HepG2 (cell line): Measurements from ENCODE around the gene PMAIP1. TPM values are rescaled to one million over a fixed set of nuclear protein-coding genes. Genes with fewer than 3 reads are reported as not detected.

ENCODE experiments used
- ATAC-seq: fragments of 200-7000 bp; cut with Tn5 transposase; 3 replicates; pipeline ENCODE4 v1.9.1; 2020; ENCODE audit warnings: mild to moderate bottlenecking, moderate library complexity
- BruUV-seq: library from RNA; stranded (reverse); fragments of 400-500 nt; replicated peaks from 2 replicates; lab custom pipeline; 2021; lab: Mats Ljungman, UMichigan
- CTCF ChIA-PET: fragments of 300-600 bp; formaldehyde crosslinking; extraction: SDS; loops from one replicate; lab custom pipeline; 2021; ENCODE audit warnings: low total read pairs, inconsistent platforms, low intra/inter-chr PET ratio; lab: Yijun Ruan, JAX
- POLR2A ChIA-PET: fragments of 350-600 bp; sonication (Branson Sonifier 250); formaldehyde crosslinking; loops from one replicate; lab custom pipeline; 2020; ENCODE audit warnings: antibody characterized with exemption, inconsistent platforms; lab: Yijun Ruan, JAX
- DNase-seq: peaks from one replicate; pipeline ENCODE4 v3.0.0-alpha.2; 2015; ENCODE audit warnings: low spot score
- FAIRE-seq: peaks from 3 replicates; lab custom pipeline; 2011; peaks lifted over from hg19 to GRCh38; lab: Jason Lieb, UNC
- H2AFZ ChIP-seq: one replicate; pipeline ENCODE4 v1.6.1; 2011; ENCODE audit warnings: low read length, inconsistent platforms
- H3K27ac ChIP-seq: fragments of 300-600 bp; 3 replicates; pipeline ENCODE4 v1.8.0; 2011; ENCODE audit warnings: mixed run types, mild to moderate bottlenecking, mixed read lengths, low read length, inconsistent platforms; ENCODE audit not compliant: insufficient read depth; ENCODE audit errors: extremely low read length
- H3K27me3 ChIP-seq, 2 experiments: fragments of 200-600 bp in 1 of 2; 2 replicates in 1 of 2; 3 replicates in 1 of 2; pipeline versions ENCODE4 v1.6.0 to v1.8.0; 2011; ENCODE audit warnings: low read length in 2 of 2, mild to moderate bottlenecking in 2 of 2, moderate library complexity in 2 of 2, inconsistent platforms in 1 of 2; ENCODE audit not compliant: insufficient read depth in 2 of 2, control insufficient read depth in 1 of 2
- H3K36me3 ChIP-seq, 2 experiments: fragments of 200-600 bp in 1 of 2; replicated peaks in 1 of 2; 2 replicates in 1 of 2; 3 replicates in 1 of 2; pipeline versions ENCODE4 v1.5.1 to v1.8.0; 2011; ENCODE audit warnings: low read length in 2 of 2, inconsistent platforms in 1 of 2; ENCODE audit not compliant: insufficient read depth in 2 of 2, control insufficient read depth in 1 of 2
- H3K4me1 ChIP-seq: 2 replicates; pipeline ENCODE4 v1.5.1; 2012; ENCODE audit warnings: low read length, inconsistent platforms; ENCODE audit not compliant: insufficient read depth
- H3K4me2 ChIP-seq: 2 replicates; pipeline ENCODE4 v1.6.0; 2011; ENCODE audit warnings: low read depth, low read length, inconsistent platforms
- H3K4me3 ChIP-seq, 3 experiments: fragments of 200-600 bp in 1 of 3; sonication (generic), shearing (Covaris generic) in 1 of 3; replicated peaks in 1 of 3; 2 replicates each; pipeline ENCODE4 v1.5.1; 2011 to 2016; ENCODE audit warnings: low read length in 3 of 3, inconsistent platforms in 2 of 3, low read depth in 2 of 3, mild to moderate bottlenecking in 2 of 3, control low read depth in 1 of 3, mixed read lengths in 1 of 3; ENCODE audit not compliant: insufficient read depth in 1 of 3
- H3K79me2 ChIP-seq: one replicate; pipeline ENCODE4 v1.6.1; 2011; ENCODE audit warnings: low read length, inconsistent platforms; ENCODE audit not compliant: insufficient read depth
- H3K9ac ChIP-seq: 2 replicates; pipeline ENCODE4 v1.6.0; 2011; ENCODE audit warnings: mild to moderate bottlenecking, low read depth, low read length, inconsistent platforms; ENCODE audit not compliant: insufficient read depth
- H3K9me3 ChIP-seq: 2 replicates; pipeline ENCODE4 v1.5.1; 2012; ENCODE audit warnings: mild to moderate bottlenecking, low read length
- H4K20me1 ChIP-seq: 2 replicates; pipeline ENCODE4 v1.6.0; 2011; ENCODE audit warnings: inconsistent platforms, mild to moderate bottlenecking, low read length, moderate library complexity; ENCODE audit not compliant: insufficient read depth
- CEBPB ChIP-seq: IDR thresholded peaks from 2 replicates; pipeline ENCODE4 v1.6.1; 2011; ENCODE audit warnings: low read depth, low read length, improper control_type of control experiment, borderline replicate concordance
- CREB1 ChIP-seq, 2 experiments: fragments of 450-650 bp in 1 of 2; IDR thresholded peaks; 2 replicates each; pipeline ENCODE4 v1.6.1; 2016 to 2017; ENCODE audit warnings: control low read depth in 1 of 2, mild to moderate bottlenecking in 1 of 2, missing compliant biosample characterization in 1 of 2, missing genetic modification characterization in 1 of 2
- HNRNPLL ChIP-seq: fragments of 200-400 bp; formaldehyde crosslinking; IDR thresholded peaks from 2 replicates; pipeline ENCODE4 v1.6.1; 2017; ENCODE audit warnings: mild to moderate bottlenecking, low read depth, low read length; ENCODE audit not compliant: poor library complexity, severe bottlenecking
- MZF1 ChIP-seq: sonication (generic); formaldehyde crosslinking; IDR thresholded peaks from 2 replicates; pipeline ENCODE4 v1.8.1; 2023; ENCODE audit warnings: mild to moderate bottlenecking, missing genetic modification reagents, borderline replicate concordance
- PAX8 ChIP-seq: sonication (generic); formaldehyde crosslinking; IDR thresholded peaks from 2 replicates; pipeline ENCODE4 v1.8.0; 2022; ENCODE audit warnings: mild to moderate bottlenecking, missing genetic modification reagents, borderline replicate concordance
- WGBS: methylation state at CpG from one replicate; pipeline ENCODE4 v1.1.6; 2017; ENCODE audit warnings: low lambda C conversion rate; 5-methylcytosine and 5-hydroxymethylcytosine counted together
- in situ Hi-C: cut with HindIII; loops from 2 replicates; pipeline ENCODE4 v1.10.0; 2017; ENCODE audit warnings: low pct_unique_long_range_greater_than_20kb; ENCODE audit not compliant: extremely low pct_ligation_motif_present
- intact Hi-C: fragments of 100-400 bp; cut with micrococcal nuclease; formaldehyde crosslinking; loops from one replicate; pipeline ENCODE4 v1.10.0; 2022; ENCODE audit not compliant: unreplicated experiment
- polyA plus RNA-seq, 8 experiments: library from polyadenylated mRNA; depleted of rRNA in 3 of 8; stranded (reverse) in 7 of 8; unstranded in 1 of 8; fragments of >200 nt; fragmentation: Illumina TruSeq in 4 of 8; extraction: Trizol in 4 of 8; gene quantifications; 2 replicates each; pipeline versions ENCODE4 v1.2.1 to v1.2.3, GENCODE V29; 2011 to 2016; ENCODE audit warnings: low read depth in 4 of 8, missing spikeins in 1 of 8, mixed read lengths in 1 of 8; ENCODE audit not compliant: insufficient read depth in 1 of 8
- total RNA-seq, 5 experiments: library from RNA; depleted of rRNA; stranded (reverse); fragments of >200 nt; fragmentation: Illumina TruSeq; extraction: Trizol; gene quantifications; 2 replicates each; pipeline ENCODE4 v1.2.3, GENCODE V29; 2016; ENCODE audit warnings: low read depth in 1 of 5

PMAIP1 gene
- total and polyA plus RNA-seq, 2 of the 13 experiments (the other 11 are each of a cell fraction or from before 2014, with no cell fraction given) = 1.5 to 1.7 TPM

DNA sequence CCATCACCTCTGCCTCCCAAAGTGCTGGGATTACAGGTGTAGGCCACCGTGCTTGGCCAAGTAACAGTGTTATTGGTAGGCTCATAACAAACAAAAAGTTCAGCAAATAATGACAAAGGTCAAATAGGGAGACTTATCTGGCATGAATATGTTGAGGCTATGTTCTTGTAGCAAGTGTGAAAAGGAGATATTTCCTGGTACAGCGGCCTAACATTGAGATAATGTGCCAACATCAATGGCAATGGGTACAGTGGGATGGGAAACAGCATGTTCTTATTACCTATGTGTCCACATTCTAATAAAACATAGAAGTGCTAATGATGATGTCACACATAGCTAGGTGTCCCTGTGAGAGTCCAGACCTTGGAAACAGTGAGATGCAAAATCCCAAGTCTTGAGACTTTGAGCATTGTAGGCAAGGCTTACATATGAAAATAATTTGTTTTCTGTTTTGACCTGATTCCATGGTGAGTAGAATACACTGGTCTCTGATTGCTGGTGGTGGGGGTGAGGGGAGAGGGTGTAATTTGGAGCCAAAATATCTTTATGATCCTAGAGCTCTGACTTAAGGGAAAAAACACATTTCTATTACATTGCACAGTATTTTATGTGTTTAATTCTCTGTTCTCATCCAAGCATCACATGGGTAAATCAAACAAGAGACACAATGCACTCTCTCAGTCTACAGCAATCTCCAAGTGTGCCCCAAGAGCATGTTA lies 33.1 kb upstream of the PMAIP1 start:
- no peaks in the 10 kb centered on the region for H3K9me3 ChIP-seq
- DNase-seq (no peak), ATAC-seq (no peak)
- H3K79me2 ChIP-seq = no peaks in the 10 kb centered on the region
- peaks cover 8% of the 10 kb centered on the region for H3K4me1 ChIP-seq
- in situ Hi-C loops = no loop called here
- no peaks in the 10 kb centered on the region for H3K27me3 ChIP-seq
- intact Hi-C loops = no loop called here
- no peak for TF ChIP-seq HNRNPLL
- 0 out of 2 replicates have a peak, but pooled peaks have one; percentile 9 for TF ChIP-seq CREB1 (IDR thresholded peaks at IDR 0.05)
- TF ChIP-seq CREB1 (CRISPR knock-in tag; IDR thresholded peaks at IDR 0.05) = no peak
- TF ChIP-seq, all 625 proteins: peak for 1
- no peaks in the 10 kb centered on the region for H4K20me1 ChIP-seq
- no peak overlapping the region for H2AFZ ChIP-seq
- no peak for FAIRE-seq
- no peak overlapping the region for H3K9ac ChIP-seq
- no peak overlapping the region for H3K4me3 ChIP-seq
- CTCF ChIA-PET = no interaction called here
- POLR2A ChIA-PET = no interaction called here
- H3K4me2 ChIP-seq = no peak overlapping the region
- no peak overlapping the region for H3K27ac ChIP-seq
- WGBS = 0% methylated on average over 2 of the region's 2 CpGs
- no TSS peak for BruUV-seq
- no peaks in the 10 kb centered on the region for H3K36me3 ChIP-seq

DNA sequence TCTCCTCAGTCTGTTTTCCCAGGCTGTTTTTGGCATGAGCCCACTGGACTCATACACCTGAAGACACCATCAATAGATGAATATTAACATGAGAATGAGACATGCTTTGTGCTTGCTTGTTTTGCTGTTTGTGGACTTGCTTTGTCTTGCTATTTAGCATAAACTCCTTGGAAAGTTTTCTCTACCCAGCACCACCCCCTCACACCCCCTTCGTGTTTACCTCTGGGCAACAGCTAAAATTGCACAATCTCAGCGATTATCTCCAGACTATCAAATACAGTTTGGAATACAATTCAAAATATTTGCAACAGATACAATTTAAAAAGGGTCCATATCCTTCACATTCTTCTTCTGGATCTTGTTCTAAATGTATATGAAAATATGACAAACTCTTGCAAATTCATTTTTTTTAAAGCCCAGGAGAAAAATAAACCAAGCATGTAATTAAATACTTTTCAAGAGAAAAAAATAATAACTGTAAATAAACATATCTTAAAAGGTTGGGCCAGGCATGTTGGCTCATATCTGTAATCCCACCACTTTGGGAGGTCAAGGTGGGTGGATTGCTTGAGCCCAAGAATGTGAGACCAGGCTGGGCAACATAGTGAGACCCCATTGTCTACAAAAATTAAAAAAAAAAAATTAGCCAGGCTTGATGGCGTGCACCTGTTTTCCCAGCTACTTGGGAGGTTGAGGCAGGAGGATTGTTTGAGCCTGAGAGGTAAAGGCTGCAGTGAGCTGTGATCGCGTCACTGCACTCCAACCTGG lies 32.3 kb upstream of the PMAIP1 start:
- H3K79me2 ChIP-seq = no peaks in the 10 kb centered on the region
- ATAC-seq (no peak), FAIRE-seq (no peak), DNase-seq (no peak)
- intact Hi-C loops = no loop called here
- ChIA-PET CTCF (no interaction called here), POLR2A (no interaction called here)
- BruUV-seq = no TSS peak
- no peaks in the 10 kb centered on the region for H3K36me3 ChIP-seq
- peaks cover under 1% of the 10 kb centered on the region; the same call in 1 of the 2 replicates for H3K4me1 ChIP-seq
- 15% methylated on average over 5 of the region's 5 CpGs for WGBS
- TF ChIP-seq CEBPB (peak; percentile 25; the same call in 1 of the 2 replicates), PAX8 (no peak), MZF1 (no peak)
- no peaks in the 10 kb centered on the region for H3K27me3 ChIP-seq
- no peaks in the 10 kb centered on the region for H3K9me3 ChIP-seq
- no peak overlapping the region for H3K4me3 ChIP-seq
- in situ Hi-C loops = no loop called here
- H3K9ac ChIP-seq = no peak overlapping the region
- no peak overlapping the region for H3K4me2 ChIP-seq
- no peaks in the 10 kb centered on the region for H4K20me1 ChIP-seq
- H2AFZ ChIP-seq = no peak overlapping the region
- no peak overlapping the region for H3K27ac ChIP-seq
